ENCODE data around the gene APBA1.

APBA1 gene

GRCh38 chr9:69397384-69398214 lies 274.6 kb downstream of the APBA1 start:
- no peak for DNase-seq (ENCODE audit: low spot score)

- no peak for DNase-seq (ENCODE audit: low spot score)
Observed at GRCh38 chr9:69396759-69397158, 275.4 kb downstream of the APBA1 start.

DNA sequence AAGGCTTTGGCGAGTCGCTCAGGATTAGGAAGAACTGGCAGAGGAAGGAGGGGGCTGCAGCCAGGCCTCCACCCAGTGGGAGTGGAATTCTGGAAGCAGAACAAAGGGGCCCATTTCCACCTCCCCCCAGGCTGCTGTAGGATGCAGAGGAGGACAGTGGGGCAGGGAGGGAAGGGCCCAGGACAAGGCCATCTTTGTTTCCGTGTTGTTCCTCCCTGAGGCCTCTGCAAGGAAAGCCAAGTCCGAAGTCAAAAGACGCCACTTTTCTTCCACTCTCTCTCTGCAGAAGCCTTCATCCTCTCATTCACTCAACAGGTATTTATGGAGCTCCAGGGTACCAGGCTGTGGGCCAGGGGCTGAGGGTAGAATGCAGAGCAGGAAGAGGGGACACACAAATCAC lies 276.5 kb downstream of the APBA1 start:
- DNase-seq (ENCODE audit: low spot score) = no peak

GRCh38 chr9:69393425-69393824 lies 278.7 kb downstream of the APBA1 start:
- no peak for DNase-seq (ENCODE audit: low spot score)

- DNase-seq (ENCODE audit: low spot score) = no peak
Observed at GRCh38 chr9:69392826-69393225, 279.3 kb downstream of the APBA1 start.

DNA sequence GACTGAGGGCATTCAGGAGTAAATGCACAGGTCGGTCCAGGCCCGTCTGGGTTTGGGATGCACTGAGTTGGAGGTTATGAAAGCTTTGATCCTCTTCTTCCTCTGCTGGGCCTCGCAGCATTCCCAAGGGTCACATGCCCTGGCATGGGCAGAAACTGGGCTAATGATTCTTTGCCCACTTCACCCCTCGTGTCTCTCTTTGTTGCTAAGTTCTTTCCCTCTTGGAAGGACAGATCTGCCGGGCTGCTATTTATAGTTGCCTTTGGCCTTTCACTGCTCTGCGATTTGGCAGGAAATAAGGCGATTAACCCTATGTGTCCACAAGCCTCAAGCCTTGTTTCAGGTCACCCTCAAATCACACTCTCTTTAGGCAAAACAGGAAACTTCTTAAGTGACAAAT lies 280.2 kb downstream of the APBA1 start:
- no peak for DNase-seq (ENCODE audit: low spot score)

DNA sequence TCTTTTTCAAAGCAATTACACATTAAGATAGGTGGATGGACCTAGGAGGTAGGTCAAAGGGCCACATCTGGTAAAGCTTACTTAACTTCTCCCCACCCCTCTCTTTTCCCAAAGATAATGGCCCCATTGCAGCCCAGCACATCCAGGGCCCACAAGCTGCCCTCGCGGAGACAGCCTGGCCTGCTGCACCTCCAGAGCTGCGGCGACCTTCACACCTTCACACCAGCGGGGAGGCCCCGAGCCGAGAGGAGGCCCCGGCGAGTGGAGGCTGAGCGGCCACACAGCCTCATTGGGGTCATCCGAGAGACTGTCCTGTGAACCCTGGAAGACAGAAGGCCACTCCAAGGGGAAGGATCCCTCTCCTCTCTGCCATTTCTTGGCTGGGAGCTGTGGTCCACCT lies 280.7 kb downstream of the APBA1 start:
- no peak for DNase-seq (ENCODE audit: low spot score)

- DNase-seq (ENCODE audit: low spot score) = no peak
Observed at GRCh38 chr9:69389437-69389995, 282.7 kb downstream of the APBA1 start.

DNA sequence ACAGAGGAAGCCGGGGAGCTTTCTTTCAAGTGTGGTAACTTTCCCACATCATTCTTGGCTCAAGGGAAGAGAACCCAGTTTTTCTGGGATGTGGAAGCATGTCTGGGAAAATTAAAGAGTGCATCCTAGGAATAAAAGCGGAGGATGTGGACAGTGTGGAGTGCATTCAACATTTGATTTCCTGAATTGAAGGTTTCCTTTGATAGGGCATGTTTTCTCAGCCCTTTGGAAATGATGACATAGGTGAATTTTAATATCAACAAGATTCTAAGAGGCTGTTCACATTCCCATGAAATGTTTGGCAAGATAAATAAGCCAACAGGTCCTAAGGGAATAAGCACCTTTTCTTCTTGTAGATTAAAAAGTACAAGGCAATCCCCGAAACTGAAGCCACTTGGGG lies 283.6 kb downstream of the APBA1 start:
- DNase-seq (ENCODE audit: low spot score) = no peak

DNA sequence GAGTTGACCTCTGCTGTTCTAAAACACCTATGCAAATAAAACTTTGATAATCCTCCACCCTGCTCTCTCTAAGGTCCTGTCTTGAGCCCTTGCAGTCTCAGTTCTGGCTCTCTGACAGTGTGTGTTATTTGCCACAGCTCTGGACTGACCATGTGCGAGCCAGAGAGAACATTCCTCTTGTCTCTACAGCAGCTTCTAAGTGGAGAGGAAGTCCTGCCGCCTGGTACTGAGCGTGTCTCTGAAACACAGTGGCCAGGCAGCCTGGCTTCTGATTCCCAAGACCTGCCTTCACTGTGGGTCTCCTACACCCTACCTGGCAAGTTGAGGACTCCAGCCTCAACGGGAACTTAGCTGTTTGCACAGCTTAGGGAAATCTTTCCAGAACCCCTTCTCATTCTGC lies 285.5 kb downstream of the APBA1 start:
- DNase-seq (ENCODE audit: low spot score) = no peak

- DNase-seq (ENCODE audit: low spot score) = no peak
Observed at GRCh38 chr9:69385581-69386033, 286.6 kb downstream of the APBA1 start.

- DNase-seq (ENCODE audit: low spot score) = no peak
Observed at GRCh38 chr9:69382135-69382534, 290.0 kb downstream of the APBA1 start.

DNA sequence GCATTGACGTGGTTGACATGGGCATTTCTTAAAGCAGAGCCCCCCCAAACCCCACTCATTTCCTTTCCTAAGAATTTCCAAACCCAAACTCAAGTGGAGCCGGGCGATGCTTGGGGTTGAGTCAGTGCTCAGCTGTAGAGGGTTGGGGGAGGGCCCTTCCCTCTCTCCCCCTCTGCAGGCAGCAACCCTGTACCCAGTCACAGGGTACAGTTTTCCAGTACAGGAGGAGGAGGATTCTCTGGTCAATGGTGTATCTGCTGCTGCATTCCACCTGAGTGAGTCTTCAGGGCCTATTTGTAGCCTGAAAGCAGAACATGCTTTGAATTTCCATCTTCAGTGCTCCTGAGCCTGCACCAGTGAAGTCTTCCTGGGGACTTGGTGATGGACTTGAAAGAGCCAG lies 291.4 kb downstream of the APBA1 start:
- DNase-seq (ENCODE audit: low spot score) = no peak

GRCh38 chr9:69380301-69380700 lies 291.9 kb downstream of the APBA1 start:
- no peak for DNase-seq (ENCODE audit: low spot score)

DNA sequence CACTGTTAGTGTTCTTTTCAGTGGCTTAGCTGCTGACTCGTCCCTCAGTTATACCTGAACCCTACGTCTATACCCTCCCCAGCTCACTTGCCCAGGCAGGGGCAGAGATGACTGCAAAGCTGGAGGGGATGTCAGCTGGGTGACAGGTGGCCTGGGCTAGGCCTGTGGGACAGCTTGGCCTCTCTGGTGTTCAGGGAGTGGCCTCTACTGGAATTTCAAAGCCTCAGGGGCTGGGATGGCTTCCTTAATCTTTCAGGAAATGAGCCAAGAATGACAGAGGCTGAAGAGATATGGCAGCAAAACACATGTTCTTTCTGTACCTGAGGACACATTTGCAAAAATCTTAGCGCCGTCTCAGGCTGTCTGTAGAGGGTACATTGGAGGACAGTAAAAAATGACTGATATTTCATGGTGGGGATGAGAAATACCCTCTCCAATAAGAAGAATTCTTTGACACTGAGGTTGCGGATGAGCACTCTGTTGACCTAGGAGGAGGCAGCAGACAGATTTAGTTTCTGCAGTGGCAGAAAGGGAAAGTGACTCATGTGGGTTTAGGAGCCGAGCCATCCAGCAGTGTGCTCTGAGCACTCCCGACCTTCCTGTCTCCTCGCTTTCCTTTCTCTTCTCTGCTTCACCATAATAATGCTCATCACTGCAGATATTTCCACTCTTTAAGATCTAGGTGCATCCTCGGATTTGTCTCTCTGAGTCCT lies 292.7 kb downstream of the APBA1 start:
- no peak for DNase-seq (ENCODE audit: low spot score)

- DNase-seq (ENCODE audit: low spot score) = no peak
Observed at GRCh38 chr9:69377981-69378380, 294.2 kb downstream of the APBA1 start.
